Measurements from ENCODE around the gene FHIT.

DNA sequence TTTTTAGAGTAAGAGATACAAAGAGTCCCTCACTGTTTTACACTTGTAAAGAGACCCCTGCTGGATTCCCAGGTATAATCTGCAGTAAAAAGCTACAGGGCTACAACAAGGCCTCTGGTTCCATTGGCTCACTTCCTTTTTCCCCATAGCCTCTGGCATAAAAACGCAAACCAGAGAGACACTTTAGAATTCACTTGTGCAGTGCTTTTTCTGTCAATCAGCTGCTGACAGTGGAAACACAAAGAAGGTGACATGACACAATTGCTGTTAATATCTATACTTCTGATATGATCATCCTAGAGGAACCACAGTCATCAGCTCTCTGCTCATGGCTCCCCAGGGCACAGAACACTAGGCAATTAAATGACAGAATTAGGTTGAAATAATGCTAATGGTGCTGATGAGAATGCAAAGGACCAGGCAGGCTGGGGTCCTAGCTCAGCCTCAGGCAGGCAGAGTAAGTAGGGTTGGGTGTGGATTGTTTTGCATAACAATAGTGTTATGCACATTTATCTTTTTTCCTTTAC is 1533.5 kb downstream of the FHIT start:
- TF ChIP-seq POLR2A (IDR thresholded peaks at IDR 0.05) = no peak
- TF ChIP-seq, protein P1, sequence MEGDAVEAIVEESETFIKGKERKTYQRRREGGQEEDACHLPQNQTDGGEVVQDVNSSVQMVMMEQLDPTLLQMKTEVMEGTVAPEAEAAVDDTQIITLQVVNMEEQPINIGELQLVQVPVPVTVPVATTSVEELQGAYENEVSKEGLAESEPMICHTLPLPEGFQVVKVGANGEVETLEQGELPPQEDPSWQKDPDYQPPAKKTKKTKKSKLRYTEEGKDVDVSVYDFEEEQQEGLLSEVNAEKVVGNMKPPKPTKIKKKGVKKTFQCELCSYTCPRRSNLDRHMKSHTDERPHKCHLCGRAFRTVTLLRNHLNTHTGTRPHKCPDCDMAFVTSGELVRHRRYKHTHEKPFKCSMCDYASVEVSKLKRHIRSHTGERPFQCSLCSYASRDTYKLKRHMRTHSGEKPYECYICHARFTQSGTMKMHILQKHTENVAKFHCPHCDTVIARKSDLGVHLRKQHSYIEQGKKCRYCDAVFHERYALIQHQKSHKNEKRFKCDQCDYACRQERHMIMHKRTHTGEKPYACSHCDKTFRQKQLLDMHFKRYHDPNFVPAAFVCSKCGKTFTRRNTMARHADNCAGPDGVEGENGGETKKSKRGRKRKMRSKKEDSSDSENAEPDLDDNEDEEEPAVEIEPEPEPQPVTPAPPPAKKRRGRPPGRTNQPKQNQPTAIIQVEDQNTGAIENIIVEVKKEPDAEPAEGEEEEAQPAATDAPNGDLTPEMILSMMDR (IDR thresholded peaks at IDR 0.05) = no peak
